ENCODE results near the gene AGAP1.

GRCh38 chr2:235922839-235923238 lies 429.0 kb downstream of the AGAP1 start:
- TF ChIP-seq, protein P1, sequence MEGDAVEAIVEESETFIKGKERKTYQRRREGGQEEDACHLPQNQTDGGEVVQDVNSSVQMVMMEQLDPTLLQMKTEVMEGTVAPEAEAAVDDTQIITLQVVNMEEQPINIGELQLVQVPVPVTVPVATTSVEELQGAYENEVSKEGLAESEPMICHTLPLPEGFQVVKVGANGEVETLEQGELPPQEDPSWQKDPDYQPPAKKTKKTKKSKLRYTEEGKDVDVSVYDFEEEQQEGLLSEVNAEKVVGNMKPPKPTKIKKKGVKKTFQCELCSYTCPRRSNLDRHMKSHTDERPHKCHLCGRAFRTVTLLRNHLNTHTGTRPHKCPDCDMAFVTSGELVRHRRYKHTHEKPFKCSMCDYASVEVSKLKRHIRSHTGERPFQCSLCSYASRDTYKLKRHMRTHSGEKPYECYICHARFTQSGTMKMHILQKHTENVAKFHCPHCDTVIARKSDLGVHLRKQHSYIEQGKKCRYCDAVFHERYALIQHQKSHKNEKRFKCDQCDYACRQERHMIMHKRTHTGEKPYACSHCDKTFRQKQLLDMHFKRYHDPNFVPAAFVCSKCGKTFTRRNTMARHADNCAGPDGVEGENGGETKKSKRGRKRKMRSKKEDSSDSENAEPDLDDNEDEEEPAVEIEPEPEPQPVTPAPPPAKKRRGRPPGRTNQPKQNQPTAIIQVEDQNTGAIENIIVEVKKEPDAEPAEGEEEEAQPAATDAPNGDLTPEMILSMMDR (IDR thresholded peaks at IDR 0.05; ENCODE audit: low read depth, low read length, poor library complexity, severe bottlenecking), result no peak
- TF ChIP-seq EZH2phosphoT487 (IDR thresholded peaks at IDR 0.05; ENCODE audit: borderline replicate concordance, low read length), result no peak

Data from DOHH2 (cell line).